Neural cell (in vitro differentiated cells): ENCODE results near the gene KRABD2.
"Not testable (repeated sequence)": the region's sequence is repeated elsewhere in the genome, so short reads cannot be mapped to it uniquely, and the experiment has no call there.

Experiments used
- H2AFZ ChIP-seq: fragments of 200-600, 300-800 bp; sonication (generic), shearing (Covaris generic); 2 replicates; pipeline ENCODE4 v1.6.0; 2014; ENCODE audit warnings: low read depth, mild to moderate bottlenecking, antibody characterized with exemption, low read length, moderate library complexity
- H3F3A ChIP-seq: fragments of 200-600 bp; shearing (Covaris generic); 2 replicates; pipeline ENCODE4 v1.6.1; 2016; ENCODE audit warnings: mild to moderate bottlenecking, moderate library complexity, mixed read lengths, antibody characterized with exemption, low read length; ENCODE audit not compliant: insufficient read depth, poor library complexity, severe bottlenecking
- H3K27ac ChIP-seq: fragments of 200-600, 300-800 bp; sonication (generic), shearing (Covaris generic); 2 replicates; pipeline ENCODE4 v1.5.1; 2014; ENCODE audit warnings: mild to moderate bottlenecking, low read length, moderate library complexity
- H3K27me3 ChIP-seq: fragments of 300-800, 200-600 bp; sonication (generic), shearing (Covaris generic); 2 replicates; pipeline ENCODE4 v1.6.0; 2014; ENCODE audit warnings: mild to moderate bottlenecking, low read depth, low read length, moderate library complexity; ENCODE audit not compliant: insufficient read depth
- H3K36me3 ChIP-seq: fragments of 300-800, 200-600 bp; sonication (generic), shearing (Covaris generic); 2 replicates; pipeline ENCODE4 v1.5.1; 2014; ENCODE audit warnings: mild to moderate bottlenecking, antibody characterized with exemption, low read length, moderate library complexity; ENCODE audit not compliant: insufficient read depth
- H3K4me2 ChIP-seq: fragments of 300-800, 200-600 bp; sonication (generic), shearing (Covaris generic); 2 replicates; pipeline ENCODE4 v1.6.0; 2014; ENCODE audit warnings: mild to moderate bottlenecking, low read length
- H3K4me3 ChIP-seq: fragments of 300-800, 200-600 bp; sonication (generic), shearing (Covaris generic); 2 replicates; pipeline ENCODE4 v1.5.1; 2014; ENCODE audit warnings: mild to moderate bottlenecking, low read length, moderate library complexity
- H3K79me2 ChIP-seq: fragments of 200-600 bp; shearing (Covaris generic); replicated peaks from 2 replicates; pipeline ENCODE4 v1.6.0; 2014; ENCODE audit warnings: mild to moderate bottlenecking, low read length, moderate library complexity; ENCODE audit not compliant: insufficient read depth
- H3K9ac ChIP-seq: fragments of 300-800, 200-600 bp; sonication (generic), shearing (Covaris generic); 2 replicates; pipeline ENCODE4 v1.6.1; 2016; ENCODE audit warnings: mild to moderate bottlenecking, low read length, mixed read lengths
- H3K9me2 ChIP-seq: fragments of 200-600 bp; shearing (Covaris generic); 2 replicates; pipeline ENCODE4 v1.6.1; 2016; ENCODE audit warnings: mild to moderate bottlenecking, low read length, mixed read lengths; ENCODE audit not compliant: insufficient read depth
- H3K9me3 ChIP-seq: fragments of 200-600, 300-800 bp; sonication (generic), shearing (Covaris generic); 2 replicates; pipeline ENCODE4 v1.6.1; 2016; ENCODE audit warnings: mild to moderate bottlenecking, mixed run types, low read length, moderate library complexity, mixed read lengths
- H4K20me1 ChIP-seq: fragments of 200-600 bp; shearing (Covaris generic); 2 replicates; pipeline ENCODE4 v1.6.1; 2016; ENCODE audit warnings: mild to moderate bottlenecking, mixed run types; ENCODE audit not compliant: insufficient read depth
- EP300 ChIP-seq: fragments of 450-650 bp; conservative IDR thresholded peaks from 2 replicates; pipeline ENCODE4 v1.6.1; 2014; ENCODE audit warnings: antibody characterized with exemption, mild to moderate bottlenecking, moderate library complexity; ENCODE audit not compliant: poor library complexity, severe bottlenecking
- EZH2 ChIP-seq: fragments of 200-600, 300-800 bp; shearing (Covaris generic), sonication (generic); IDR thresholded peaks from 2 replicates; pipeline ENCODE4 v1.6.1; 2014; ENCODE audit warnings: antibody characterized with exemption, low read length, borderline replicate concordance, mild to moderate bottlenecking; ENCODE audit not compliant: insufficient read depth, poor library complexity, severe bottlenecking
- MXI1 ChIP-seq: fragments of 450-650 bp; conservative IDR thresholded peaks from 2 replicates; pipeline ENCODE4 v1.6.1; 2014; ENCODE audit warnings: antibody characterized with exemption, mild to moderate bottlenecking; ENCODE audit not compliant: poor library complexity, severe bottlenecking
- POLR2AphosphoS5 ChIP-seq: IDR thresholded peaks from 2 replicates; pipeline ENCODE4 v1.6.1; 2012
- RAD21 ChIP-seq: fragments of 450-650 bp; conservative IDR thresholded peaks from 2 replicates; pipeline ENCODE4 v1.6.1; 2014; ENCODE audit warnings: antibody characterized with exemption, mild to moderate bottlenecking, moderate library complexity
- SMC3 ChIP-seq: fragments of 450-650 bp; conservative IDR thresholded peaks from 2 replicates; pipeline ENCODE4 v1.6.1; 2014; ENCODE audit warnings: antibody characterized with exemption, mild to moderate bottlenecking, moderate library complexity; ENCODE audit not compliant: poor library complexity
- TAF1 ChIP-seq: IDR thresholded peaks from 2 replicates; pipeline ENCODE4 v1.6.1; 2012; ENCODE audit warnings: low read depth
- TF ChIP-seq, protein P1 (sequence below): IDR thresholded peaks from 2 replicates; pipeline ENCODE4 v1.6.1; 2012; ENCODE audit warnings: borderline replicate concordance
- TF ChIP-seq, protein P2 (sequence below): fragments of 450-650 bp; IDR thresholded peaks from 2 replicates; pipeline ENCODE4 v1.5.1; 2014; ENCODE audit warnings: antibody characterized with exemption, mild to moderate bottlenecking, moderate library complexity; ENCODE audit not compliant: poor library complexity, severe bottlenecking

Gene KRABD2

DNA sequence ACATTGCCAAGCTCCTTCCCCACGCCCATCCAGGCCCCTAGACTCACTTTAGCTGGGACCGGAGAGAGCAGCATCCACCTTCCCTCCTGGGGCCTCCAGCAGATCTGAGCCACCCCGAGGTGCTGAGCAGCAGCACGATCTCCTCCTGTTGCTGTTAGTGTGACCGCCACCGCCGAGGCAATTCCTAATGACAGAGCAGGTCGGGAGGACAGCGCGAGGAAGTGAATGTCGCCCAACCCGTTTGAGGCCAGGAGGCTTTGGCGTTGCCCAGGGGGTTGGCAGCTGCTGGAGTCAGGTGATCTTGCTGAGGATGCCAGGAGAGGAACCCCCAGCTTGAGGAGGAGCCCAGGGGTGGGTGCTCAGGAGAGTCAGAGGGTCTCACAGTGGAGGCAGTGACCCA, 21.1 kb upstream of the KRABD2 start, which contains the start of gene RNF222:
Gene RNF222 (minus strand): TSS at position 192 of the 400 bp plus-strand sequence. CDS start 4,366 bp downstream, outside the sequence.
- Histone ChIP-seq H3K27me3 (no peaks in the 10 kb centered on the region), H3F3A (no peaks in the 10 kb centered on the region), H3K36me3 (no peaks in the 10 kb centered on the region), H2AFZ (no peak within 1 kb of the TSS), H4K20me1 (no peaks in the 10 kb centered on the region), H3K9me3 (no peaks in the 10 kb centered on the region), H3K9me2 (no peaks in the 10 kb centered on the region), H3K4me3 (no peak within 1 kb of the TSS), H3K27ac (no peak within 1 kb of the TSS), H3K9ac (no peak within 1 kb of the TSS), H3K4me2 (no peak within 1 kb of the TSS), H3K79me2 (no peaks in the 10 kb centered on the region)
- TF ChIP-seq SMC3 (no peak), EP300 (no peak), MXI1 (no peak), TAF1 (no peak)

DNA sequence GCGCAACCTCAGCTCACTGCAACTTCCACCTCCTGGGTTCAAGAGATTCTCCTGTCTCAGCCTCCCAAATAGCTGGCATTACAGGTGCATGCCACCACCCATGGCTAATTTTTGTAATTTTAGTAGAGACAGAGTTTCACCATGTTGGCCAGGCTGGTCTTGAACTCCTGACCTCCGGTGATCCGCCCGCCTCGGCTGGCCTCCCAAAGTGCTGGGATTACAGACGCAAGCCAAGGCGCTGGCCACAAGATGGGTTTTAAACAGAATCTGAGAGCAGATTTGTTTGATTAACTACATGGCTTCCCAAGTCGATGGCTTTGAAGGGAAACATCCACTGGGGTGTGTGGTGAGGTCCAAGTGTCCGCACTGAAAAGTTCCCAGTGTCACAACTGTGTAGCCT, 18.0 kb upstream of the KRABD2 start:
- H3K27ac ChIP-seq, H2AFZ ChIP-seq, H3K27me3 ChIP-seq, H3K4me2 ChIP-seq, H4K20me1 ChIP-seq, H3K9me2 ChIP-seq, H3K4me3 ChIP-seq, H3K9me3 ChIP-seq, H3K9ac ChIP-seq, H3K79me2 ChIP-seq, H3F3A ChIP-seq, H3K36me3 ChIP-seq: not testable (repeated sequence)

DNA sequence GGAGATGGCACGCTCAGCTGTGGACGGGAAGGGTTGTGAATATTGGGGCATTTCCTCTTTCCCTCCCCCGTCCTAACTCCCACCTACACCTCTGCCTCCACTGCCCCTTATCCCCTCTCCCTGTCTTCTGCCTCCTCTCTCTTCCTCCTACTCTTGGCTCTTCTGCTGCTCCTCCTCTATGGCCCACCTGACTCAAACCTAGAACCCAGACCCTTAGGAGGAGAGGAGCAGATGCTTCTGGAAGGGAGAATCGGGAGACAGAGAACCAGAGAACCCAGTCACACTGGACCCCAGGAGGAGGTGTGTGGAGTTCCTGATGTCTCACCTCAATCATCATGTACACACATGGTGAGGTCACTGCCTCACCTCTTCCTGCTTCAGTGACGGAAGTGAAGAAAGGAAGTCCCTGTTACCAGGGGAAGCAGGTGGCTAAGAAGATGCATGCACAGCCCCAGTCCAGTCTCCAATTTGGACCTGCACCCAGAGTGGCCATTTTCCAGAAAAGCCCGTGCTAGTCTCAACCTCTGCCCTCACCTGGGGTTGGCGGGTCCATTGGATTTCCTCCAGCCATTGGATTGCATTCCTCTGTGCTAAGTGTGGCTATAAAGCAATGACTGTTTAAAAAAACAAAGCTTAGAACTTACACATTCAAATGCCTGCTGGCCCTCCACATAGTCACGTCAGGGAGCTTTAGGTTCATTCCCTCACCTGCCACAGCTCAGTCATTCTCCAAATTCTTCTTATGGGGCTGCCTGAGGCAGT, 17.1 kb upstream of the KRABD2 start:
- H3K4me3 ChIP-seq, result no peak overlapping the region
- H3K27me3 ChIP-seq, result no peaks in the 10 kb centered on the region
- no peaks in the 10 kb centered on the region for H3K9me3 ChIP-seq
- no peaks in the 10 kb centered on the region for H3K79me2 ChIP-seq
- no peak overlapping the region for H2AFZ ChIP-seq
- H4K20me1 ChIP-seq, result no peaks in the 10 kb centered on the region
- no peak for TF ChIP-seq TAF1
- TF ChIP-seq, protein P1, sequence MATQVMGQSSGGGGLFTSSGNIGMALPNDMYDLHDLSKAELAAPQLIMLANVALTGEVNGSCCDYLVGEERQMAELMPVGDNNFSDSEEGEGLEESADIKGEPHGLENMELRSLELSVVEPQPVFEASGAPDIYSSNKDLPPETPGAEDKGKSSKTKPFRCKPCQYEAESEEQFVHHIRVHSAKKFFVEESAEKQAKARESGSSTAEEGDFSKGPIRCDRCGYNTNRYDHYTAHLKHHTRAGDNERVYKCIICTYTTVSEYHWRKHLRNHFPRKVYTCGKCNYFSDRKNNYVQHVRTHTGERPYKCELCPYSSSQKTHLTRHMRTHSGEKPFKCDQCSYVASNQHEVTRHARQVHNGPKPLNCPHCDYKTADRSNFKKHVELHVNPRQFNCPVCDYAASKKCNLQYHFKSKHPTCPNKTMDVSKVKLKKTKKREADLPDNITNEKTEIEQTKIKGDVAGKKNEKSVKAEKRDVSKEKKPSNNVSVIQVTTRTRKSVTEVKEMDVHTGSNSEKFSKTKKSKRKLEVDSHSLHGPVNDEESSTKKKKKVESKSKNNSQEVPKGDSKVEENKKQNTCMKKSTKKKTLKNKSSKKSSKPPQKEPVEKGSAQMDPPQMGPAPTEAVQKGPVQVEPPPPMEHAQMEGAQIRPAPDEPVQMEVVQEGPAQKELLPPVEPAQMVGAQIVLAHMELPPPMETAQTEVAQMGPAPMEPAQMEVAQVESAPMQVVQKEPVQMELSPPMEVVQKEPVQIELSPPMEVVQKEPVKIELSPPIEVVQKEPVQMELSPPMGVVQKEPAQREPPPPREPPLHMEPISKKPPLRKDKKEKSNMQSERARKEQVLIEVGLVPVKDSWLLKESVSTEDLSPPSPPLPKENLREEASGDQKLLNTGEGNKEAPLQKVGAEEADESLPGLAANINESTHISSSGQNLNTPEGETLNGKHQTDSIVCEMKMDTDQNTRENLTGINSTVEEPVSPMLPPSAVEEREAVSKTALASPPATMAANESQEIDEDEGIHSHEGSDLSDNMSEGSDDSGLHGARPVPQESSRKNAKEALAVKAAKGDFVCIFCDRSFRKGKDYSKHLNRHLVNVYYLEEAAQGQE, result no peak
- TF ChIP-seq EZH2, result no peak
- TF ChIP-seq, protein P2, sequence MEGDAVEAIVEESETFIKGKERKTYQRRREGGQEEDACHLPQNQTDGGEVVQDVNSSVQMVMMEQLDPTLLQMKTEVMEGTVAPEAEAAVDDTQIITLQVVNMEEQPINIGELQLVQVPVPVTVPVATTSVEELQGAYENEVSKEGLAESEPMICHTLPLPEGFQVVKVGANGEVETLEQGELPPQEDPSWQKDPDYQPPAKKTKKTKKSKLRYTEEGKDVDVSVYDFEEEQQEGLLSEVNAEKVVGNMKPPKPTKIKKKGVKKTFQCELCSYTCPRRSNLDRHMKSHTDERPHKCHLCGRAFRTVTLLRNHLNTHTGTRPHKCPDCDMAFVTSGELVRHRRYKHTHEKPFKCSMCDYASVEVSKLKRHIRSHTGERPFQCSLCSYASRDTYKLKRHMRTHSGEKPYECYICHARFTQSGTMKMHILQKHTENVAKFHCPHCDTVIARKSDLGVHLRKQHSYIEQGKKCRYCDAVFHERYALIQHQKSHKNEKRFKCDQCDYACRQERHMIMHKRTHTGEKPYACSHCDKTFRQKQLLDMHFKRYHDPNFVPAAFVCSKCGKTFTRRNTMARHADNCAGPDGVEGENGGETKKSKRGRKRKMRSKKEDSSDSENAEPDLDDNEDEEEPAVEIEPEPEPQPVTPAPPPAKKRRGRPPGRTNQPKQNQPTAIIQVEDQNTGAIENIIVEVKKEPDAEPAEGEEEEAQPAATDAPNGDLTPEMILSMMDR, result no peak
- no peak for TF ChIP-seq MXI1
- no peak for TF ChIP-seq EP300
- TF ChIP-seq RAD21, result no peak
- no peak for TF ChIP-seq SMC3
- no peak for TF ChIP-seq POLR2AphosphoS5
- H3K9me2 ChIP-seq, result no peaks in the 10 kb centered on the region
- H3F3A ChIP-seq, result no peaks in the 10 kb centered on the region
- H3K27ac ChIP-seq, result no peak overlapping the region
- no peak overlapping the region for H3K4me2 ChIP-seq
- H3K9ac ChIP-seq, result no peak overlapping the region
- H3K36me3 ChIP-seq, result no peaks in the 10 kb centered on the region
